Measurements from ENCODE around the gene PPT2.

- TF ChIP-seq E2F4 (CRISPR knock-in tag; IDR thresholded peaks at IDR 0.05; ENCODE audit: borderline replicate concordance, low read depth) = no peak
- TF ChIP-seq CTCF (IDR thresholded peaks at IDR 0.05) = no peak
- no peak for TF ChIP-seq KAT7 (CRISPR knock-in tag; IDR thresholded peaks at IDR 0.05; ENCODE audit: borderline replicate concordance)
- TF ChIP-seq RELA (CRISPR knock-in tag; IDR thresholded peaks at IDR 0.05; ENCODE audit: borderline replicate concordance) = no peak
- TF ChIP-seq PRDM15 (CRISPR knock-in tag; IDR thresholded peaks at IDR 0.05) = no peak
- TF ChIP-seq MAX (CRISPR knock-in tag; IDR thresholded peaks at IDR 0.05) = no peak
- no peak for TF ChIP-seq ELF4 (CRISPR knock-in tag; IDR thresholded peaks at IDR 0.05; ENCODE audit: low read depth)
- TF ChIP-seq FOXJ3 (CRISPR knock-in tag; IDR thresholded peaks at IDR 0.05; ENCODE audit: borderline replicate concordance) = no peak
- TF ChIP-seq USF2 (CRISPR knock-in tag; IDR thresholded peaks at IDR 0.05) = no peak
- no peak for TF ChIP-seq GABPB1 (CRISPR knock-in tag; IDR thresholded peaks at IDR 0.05)
Measured at GRCh38 chr6:32198866-32199265, 44.9 kb downstream of the PPT2 start.

Data from WTC11 (cell line).